Keratinocyte (primary cell): ENCODE data around the gene DYNLRB2.

Experiments
- CTCF ChIP-seq, 3 experiments: IDR thresholded peaks in 1 of 3; conservative IDR thresholded peaks in 1 of 3; optimal IDR thresholded peaks in 1 of 3; 2 replicates in 2 of 3; 3 replicates in 1 of 3; pipeline versions ENCODE3 to v1.5.1; 2011; ENCODE audit warnings: low read length in 3 of 3, mild to moderate bottlenecking in 3 of 3, moderate library complexity in 2 of 3, control low read depth in 1 of 3, inconsistent platforms in 1 of 3; ENCODE audit not compliant: insufficient read depth in 2 of 3; ENCODE audit errors: extremely low read depth in 1 of 3
- EZH2 ChIP-seq: IDR thresholded peaks from one replicate; pipeline ENCODE4 v1.6.1; 2012; ENCODE audit warnings: inconsistent platforms, mild to moderate bottlenecking, low read length, moderate library complexity

- no peak for TF ChIP-seq CTCF (optimal IDR thresholded peaks at IDR 0.05 in 1 of 3, IDR thresholded peaks at IDR 0.05 in 1 of 3, conservative IDR thresholded peaks at IDR 0.05 in 1 of 3; ENCODE audit: extremely low read depth in 1 of 3, insufficient read depth in 2 of 3, low read length in 3 of 3)
- no peak for TF ChIP-seq EZH2
Observed at GRCh38 chr16:80577485-80578280, 36.9 kb downstream of the DYNLRB2 start.
